ENCODE results near the gene EPS15.

Gene EPS15

DNA sequence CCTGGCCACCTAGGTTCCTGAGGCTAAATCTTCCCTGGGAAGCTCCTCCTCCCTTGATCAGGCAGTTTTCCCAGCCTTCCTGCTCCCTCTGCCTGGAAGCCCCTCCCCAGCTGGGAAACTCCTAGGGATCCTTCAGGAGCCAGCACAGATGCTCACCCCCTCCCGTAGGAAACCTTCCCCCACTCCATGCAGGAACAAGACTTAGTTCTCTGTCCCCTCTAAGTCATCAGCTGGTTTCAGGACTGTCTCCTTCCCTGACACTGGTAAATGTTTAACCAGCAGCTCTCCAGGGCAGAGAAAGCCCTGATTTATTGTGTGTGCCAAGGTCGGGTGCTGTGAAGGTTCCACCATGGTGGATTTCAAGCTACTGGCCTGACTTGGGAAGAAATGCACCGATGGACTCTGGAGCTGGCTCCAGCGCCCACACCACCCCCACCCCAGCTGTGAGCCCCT, 213.7 kb downstream of the EPS15 start:
- Histone ChIP-seq H3K27ac (ENCODE audit: low read depth, low read length) (no peak overlapping the region), H3K4me1 (ENCODE audit: control insufficient read depth, insufficient read depth, low read length, unreplicated experiment) (peaks cover 15% of the 10 kb centered on the region), H3K36me3 (ENCODE audit: insufficient read depth, low read length) (no peaks in the 10 kb centered on the region), H3K4me3 (ENCODE audit: low read depth, low read length) (no peak overlapping the region), H3K79me2 (ENCODE audit: control insufficient read depth, insufficient read depth, low read length, unreplicated experiment) (no peaks in the 10 kb centered on the region), H2AFZ (ENCODE audit: low read length, unreplicated experiment) (no peak overlapping the region), H3K27me3 (ENCODE audit: insufficient read depth, low read length) (no peaks in the 10 kb centered on the region)

DNA sequence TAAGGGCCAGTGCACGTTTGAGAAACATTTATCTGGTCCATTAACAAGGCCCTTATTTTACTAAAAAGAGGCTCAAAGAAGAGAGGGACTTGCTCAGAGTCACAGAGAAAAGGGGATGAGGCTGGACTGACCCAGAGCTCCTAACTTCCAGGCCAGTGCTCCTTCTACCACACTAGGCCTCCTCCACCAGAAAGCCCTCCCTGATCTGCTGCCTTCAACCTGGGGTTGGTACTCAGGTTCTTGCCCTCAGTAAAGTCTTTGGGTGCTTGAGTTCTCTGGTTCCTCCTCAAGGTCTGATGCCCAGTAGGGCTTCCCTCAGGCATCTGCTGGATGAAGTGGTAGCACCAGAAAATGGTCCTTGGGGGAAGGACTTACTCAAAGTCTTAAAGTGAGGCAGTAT, 214.7 kb downstream of the EPS15 start:
- H3K36me3 ChIP-seq (ENCODE audit: insufficient read depth, low read length) = no peaks in the 10 kb centered on the region
- no peaks in the 10 kb centered on the region for H3K79me2 ChIP-seq (ENCODE audit: control insufficient read depth, insufficient read depth, low read length, unreplicated experiment)
- H3K4me3 ChIP-seq (ENCODE audit: low read depth, low read length) = no peak overlapping the region
- H3K27ac ChIP-seq (ENCODE audit: low read depth, low read length) = peak overlapping the region; percentile 40
- peak overlapping the region; percentile 26 for H2AFZ ChIP-seq (ENCODE audit: low read length, unreplicated experiment)
- peaks cover 15% of the 10 kb centered on the region for H3K4me1 ChIP-seq (ENCODE audit: control insufficient read depth, insufficient read depth, low read length, unreplicated experiment)
- no peaks in the 10 kb centered on the region for H3K27me3 ChIP-seq (ENCODE audit: insufficient read depth, low read length)
